Measurements from ENCODE around the gene C19orf18.

DNA sequence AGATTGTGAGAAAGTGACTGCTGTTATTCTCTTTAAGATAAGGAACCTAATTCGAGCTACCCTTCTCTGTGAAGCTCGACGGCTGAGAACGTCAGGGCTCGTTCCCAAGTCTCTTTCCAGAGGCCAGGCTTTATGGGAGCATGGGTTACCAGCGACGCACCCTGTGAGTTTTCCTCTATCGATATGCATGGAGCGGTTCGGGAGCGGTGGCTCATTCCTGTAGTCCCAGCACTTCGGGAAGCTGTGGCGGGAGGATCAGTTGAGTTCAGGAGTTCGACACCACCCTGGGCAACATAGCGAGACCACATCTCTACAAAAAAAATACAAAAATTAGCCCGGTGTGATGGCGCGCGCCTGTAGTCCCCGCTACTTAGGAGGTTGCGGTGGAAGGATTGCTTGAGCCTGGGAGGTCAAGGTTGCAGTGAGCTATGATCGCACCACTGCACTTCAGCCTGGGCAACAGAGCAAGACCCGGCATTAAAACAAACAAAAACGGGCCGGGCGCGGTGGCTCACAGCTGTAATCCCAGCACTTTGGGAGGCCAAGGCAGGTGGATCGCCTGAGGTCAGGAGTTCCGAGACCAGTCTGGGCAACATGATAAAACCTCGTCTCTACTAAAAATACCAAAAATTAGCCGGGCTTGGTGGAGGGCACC is 29.0 kb upstream of the C19orf18 start:
- TF ChIP-seq, protein P1, sequence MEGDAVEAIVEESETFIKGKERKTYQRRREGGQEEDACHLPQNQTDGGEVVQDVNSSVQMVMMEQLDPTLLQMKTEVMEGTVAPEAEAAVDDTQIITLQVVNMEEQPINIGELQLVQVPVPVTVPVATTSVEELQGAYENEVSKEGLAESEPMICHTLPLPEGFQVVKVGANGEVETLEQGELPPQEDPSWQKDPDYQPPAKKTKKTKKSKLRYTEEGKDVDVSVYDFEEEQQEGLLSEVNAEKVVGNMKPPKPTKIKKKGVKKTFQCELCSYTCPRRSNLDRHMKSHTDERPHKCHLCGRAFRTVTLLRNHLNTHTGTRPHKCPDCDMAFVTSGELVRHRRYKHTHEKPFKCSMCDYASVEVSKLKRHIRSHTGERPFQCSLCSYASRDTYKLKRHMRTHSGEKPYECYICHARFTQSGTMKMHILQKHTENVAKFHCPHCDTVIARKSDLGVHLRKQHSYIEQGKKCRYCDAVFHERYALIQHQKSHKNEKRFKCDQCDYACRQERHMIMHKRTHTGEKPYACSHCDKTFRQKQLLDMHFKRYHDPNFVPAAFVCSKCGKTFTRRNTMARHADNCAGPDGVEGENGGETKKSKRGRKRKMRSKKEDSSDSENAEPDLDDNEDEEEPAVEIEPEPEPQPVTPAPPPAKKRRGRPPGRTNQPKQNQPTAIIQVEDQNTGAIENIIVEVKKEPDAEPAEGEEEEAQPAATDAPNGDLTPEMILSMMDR (IDR thresholded peaks at IDR 0.05): no peak
- no peak for TF ChIP-seq POLR2AphosphoS5 (IDR thresholded peaks at IDR 0.05)
